Measurements from ENCODE around the gene KSR1. TPM values are rescaled to one million over a fixed set of nuclear protein-coding genes. Genes with fewer than 3 reads are reported as not detected.

KSR1 gene
- polyA plus RNA-seq, 1 of the 3 experiments (the other 2 are of a cell fraction): 7.5 TPM

DNA sequence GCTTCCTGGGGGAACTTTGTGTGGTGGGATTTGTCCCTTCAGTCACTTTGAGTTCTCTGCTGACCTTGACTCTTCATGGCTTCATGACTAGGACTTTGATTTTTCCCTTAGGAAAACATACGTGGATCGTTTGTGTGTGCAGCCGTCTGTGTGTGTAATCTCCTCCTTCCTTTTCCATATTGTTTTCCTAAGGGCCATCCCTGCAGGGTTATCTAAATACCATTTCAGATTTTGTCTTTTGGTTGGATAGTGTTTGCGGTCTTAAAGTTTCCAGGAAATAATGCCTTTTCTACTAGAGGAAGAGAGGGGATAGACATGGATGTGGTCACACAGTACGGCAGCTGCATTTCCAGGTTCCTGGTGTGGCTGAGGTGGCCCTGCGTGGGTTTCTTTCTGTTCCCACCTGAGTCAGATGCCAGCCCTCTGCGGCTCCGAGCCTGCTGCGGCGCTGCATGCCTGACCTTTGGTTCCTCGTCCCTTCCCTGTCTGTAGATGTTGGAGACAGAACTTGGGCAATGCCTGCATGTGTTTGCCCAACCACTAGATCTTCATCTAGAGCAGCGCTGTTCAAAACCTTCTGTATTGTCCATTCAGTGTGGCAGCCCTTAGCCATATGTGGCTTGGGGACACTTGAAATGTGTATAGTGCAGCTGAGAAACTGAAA is 102.7 kb downstream of the KSR1 start:
- no peaks in the 10 kb centered on the region for H3K36me3 ChIP-seq (replicated peaks in 1 of 2; ENCODE audit: control insufficient read depth in 1 of 2, insufficient read depth in 2 of 2, low read length in 1 of 2)
- H3K9me3 ChIP-seq: no peaks in the 10 kb centered on the region
- H4K20me1 ChIP-seq (ENCODE audit: insufficient read depth): no peaks in the 10 kb centered on the region
- TF ChIP-seq, protein P1, sequence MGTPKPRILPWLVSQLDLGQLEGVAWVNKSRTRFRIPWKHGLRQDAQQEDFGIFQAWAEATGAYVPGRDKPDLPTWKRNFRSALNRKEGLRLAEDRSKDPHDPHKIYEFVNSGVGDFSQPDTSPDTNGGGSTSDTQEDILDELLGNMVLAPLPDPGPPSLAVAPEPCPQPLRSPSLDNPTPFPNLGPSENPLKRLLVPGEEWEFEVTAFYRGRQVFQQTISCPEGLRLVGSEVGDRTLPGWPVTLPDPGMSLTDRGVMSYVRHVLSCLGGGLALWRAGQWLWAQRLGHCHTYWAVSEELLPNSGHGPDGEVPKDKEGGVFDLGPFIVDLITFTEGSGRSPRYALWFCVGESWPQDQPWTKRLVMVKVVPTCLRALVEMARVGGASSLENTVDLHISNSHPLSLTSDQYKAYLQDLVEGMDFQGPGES (IDR thresholded peaks at IDR 0.05; ENCODE audit: low read depth, low read length): no peak
- TF ChIP-seq TCF12 (IDR thresholded peaks at IDR 0.05) (no peak), YY1 (IDR thresholded peaks at IDR 0.05; ENCODE audit: low read depth) (no peak), FOXM1 (IDR thresholded peaks at IDR 0.05; ENCODE audit: low read depth) (no peak), RCOR1 (IDR thresholded peaks at IDR 0.05; ENCODE audit: low read length) (no peak)
- TF ChIP-seq, protein P2, sequence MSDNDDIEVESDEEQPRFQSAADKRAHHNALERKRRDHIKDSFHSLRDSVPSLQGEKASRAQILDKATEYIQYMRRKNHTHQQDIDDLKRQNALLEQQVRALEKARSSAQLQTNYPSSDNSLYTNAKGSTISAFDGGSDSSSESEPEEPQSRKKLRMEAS (IDR thresholded peaks at IDR 0.05; ENCODE audit: low read depth): no peak
- TF ChIP-seq, protein P3, sequence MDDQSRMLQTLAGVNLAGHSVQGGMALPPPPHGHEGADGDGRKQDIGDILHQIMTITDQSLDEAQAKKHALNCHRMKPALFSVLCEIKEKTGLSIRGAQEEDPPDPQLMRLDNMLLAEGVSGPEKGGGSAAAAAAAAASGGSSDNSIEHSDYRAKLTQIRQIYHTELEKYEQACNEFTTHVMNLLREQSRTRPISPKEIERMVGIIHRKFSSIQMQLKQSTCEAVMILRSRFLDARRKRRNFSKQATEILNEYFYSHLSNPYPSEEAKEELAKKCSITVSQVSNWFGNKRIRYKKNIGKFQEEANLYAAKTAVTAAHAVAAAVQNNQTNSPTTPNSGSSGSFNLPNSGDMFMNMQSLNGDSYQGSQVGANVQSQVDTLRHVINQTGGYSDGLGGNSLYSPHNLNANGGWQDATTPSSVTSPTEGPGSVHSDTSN (IDR thresholded peaks at IDR 0.05): no peak
- TF ChIP-seq, protein P4, sequence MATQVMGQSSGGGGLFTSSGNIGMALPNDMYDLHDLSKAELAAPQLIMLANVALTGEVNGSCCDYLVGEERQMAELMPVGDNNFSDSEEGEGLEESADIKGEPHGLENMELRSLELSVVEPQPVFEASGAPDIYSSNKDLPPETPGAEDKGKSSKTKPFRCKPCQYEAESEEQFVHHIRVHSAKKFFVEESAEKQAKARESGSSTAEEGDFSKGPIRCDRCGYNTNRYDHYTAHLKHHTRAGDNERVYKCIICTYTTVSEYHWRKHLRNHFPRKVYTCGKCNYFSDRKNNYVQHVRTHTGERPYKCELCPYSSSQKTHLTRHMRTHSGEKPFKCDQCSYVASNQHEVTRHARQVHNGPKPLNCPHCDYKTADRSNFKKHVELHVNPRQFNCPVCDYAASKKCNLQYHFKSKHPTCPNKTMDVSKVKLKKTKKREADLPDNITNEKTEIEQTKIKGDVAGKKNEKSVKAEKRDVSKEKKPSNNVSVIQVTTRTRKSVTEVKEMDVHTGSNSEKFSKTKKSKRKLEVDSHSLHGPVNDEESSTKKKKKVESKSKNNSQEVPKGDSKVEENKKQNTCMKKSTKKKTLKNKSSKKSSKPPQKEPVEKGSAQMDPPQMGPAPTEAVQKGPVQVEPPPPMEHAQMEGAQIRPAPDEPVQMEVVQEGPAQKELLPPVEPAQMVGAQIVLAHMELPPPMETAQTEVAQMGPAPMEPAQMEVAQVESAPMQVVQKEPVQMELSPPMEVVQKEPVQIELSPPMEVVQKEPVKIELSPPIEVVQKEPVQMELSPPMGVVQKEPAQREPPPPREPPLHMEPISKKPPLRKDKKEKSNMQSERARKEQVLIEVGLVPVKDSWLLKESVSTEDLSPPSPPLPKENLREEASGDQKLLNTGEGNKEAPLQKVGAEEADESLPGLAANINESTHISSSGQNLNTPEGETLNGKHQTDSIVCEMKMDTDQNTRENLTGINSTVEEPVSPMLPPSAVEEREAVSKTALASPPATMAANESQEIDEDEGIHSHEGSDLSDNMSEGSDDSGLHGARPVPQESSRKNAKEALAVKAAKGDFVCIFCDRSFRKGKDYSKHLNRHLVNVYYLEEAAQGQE (IDR thresholded peaks at IDR 0.05; ENCODE audit: low read depth, low read length): no peak
- H3K27ac ChIP-seq (ENCODE audit: low read depth in 2 of 2, low read length in 1 of 2): peak overlapping the region in 1 of 2 experiments; percentile 72; a peak in 2 of 4 replicates
- DNase-seq: no peak
- no peaks in the 10 kb centered on the region for H3K27me3 ChIP-seq (ENCODE audit: insufficient read depth)
- 91% methylated on average over 12 of the region's 12 CpGs for WGBS (ENCODE audit: low lambda C conversion rate)
- no peak overlapping the region for H3K4me3 ChIP-seq (ENCODE audit: low read depth in 2 of 2, low read length in 1 of 2)
- H3K9ac ChIP-seq: no peak overlapping the region
- no peaks in the 10 kb centered on the region for H3K9me2 ChIP-seq
- POLR2A ChIA-PET: no interaction called here
- CTCF ChIA-PET: interaction anchor here (2.3 to 3.0 kb wide), 3 partner anchors 10 to 103 kb away, joined by 13 to 15 read pairs (median 13); partner anchors contain the start of gene KSR1
- no peak overlapping the region for H2AFZ ChIP-seq (ENCODE audit: low read depth)
- peak overlapping the region; percentile 50 for H3K4me2 ChIP-seq
- H3K79me2 ChIP-seq (ENCODE audit: insufficient read depth): peaks cover 13% of the 10 kb centered on the region
- H3F3A ChIP-seq (replicated peaks; ENCODE audit: insufficient read depth): no peaks in the 10 kb centered on the region
- H3K4me1 ChIP-seq (ENCODE audit: control insufficient read depth in 1 of 2, insufficient read depth in 2 of 2, low read depth in 1 of 2, low read length in 1 of 2): peaks cover 29% of the 10 kb centered on the region in 2 experiments
